ENCODE measurements around the gene RSPH3.
A peak's percentile ranks its signal among the peaks of the same experiment; 100 is the strongest.
"Not testable (repeated sequence)": the region's sequence is repeated elsewhere in the genome, so short reads cannot be mapped to it uniquely, and the experiment has no call there.

The RSPH3 gene

DNA sequence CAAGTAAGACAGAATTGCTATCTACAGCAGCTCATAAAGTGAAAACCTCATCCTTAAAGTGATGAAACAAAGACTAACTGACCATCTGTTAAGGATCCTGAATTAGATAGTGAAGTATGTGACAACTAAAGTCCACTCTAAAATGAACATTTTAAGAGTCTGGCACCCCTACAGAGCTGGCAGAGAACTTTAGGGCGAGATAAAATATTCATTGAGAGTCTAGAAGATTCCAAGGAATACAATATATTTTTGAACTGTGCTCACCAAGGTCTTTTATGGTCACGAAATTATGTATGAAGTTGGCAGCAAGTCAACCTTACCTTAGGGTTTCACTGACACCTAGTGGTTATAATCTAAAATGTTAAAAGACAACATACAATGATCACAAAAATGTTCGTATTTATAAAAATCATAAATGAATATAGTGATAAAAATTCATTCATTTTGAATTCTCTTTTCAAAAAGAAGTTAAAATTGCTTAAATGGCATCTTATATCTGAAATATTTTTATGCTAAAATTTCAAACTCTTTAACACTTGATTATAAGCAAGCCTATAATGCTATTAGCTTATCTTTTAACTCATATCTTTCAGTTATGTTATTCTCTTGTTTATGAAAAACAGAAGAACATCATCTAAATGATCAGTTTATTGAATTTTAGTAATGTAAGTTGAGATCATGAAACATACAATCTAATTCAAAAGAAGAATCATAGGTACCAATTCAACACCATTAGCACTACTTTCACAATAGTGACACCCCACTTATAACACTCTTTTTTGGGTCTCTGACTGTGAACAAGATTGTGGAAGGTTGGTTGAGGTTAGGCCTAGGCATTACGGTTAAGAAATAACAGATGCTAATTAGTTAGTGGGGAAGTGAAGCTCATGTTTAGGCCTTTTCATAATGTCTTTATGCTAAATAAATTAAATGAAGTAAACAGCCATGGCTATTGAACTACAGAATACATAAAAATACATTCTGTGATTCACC is 27.5 kb downstream of the RSPH3 start:
- DNase-seq: peak; percentile 67

DNA sequence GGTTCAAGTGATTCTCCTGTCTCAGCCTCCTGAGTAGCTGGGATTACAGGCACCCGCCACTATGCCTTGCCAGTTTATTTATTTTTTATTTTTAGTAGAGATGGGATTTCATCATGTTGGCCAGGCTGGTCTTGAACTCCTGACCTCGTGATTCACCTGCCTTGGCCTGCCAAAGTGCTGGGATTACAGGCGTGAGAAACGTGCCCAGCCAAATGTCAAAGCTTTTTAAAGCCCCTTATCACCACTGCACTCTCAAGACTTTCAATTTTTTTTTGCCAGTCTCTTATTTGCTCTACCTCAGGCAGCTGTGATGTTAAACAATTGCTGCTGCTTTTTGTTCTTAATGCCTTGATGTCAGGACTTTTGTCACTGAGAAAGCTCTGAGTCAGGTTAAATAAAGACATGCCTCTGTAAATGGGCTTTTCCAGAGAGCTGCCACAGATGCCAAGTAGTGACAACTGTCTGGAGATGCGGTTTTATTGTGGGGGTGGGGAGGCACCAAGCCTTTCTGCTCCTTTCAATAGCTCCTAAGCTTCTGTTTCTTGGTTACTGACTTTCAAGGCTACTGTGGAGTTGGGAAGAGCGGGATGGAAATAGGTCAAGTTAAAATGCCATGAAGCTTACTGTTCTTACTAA is 29.2 kb downstream of the RSPH3 start:
- DNase-seq: no peak

DNA sequence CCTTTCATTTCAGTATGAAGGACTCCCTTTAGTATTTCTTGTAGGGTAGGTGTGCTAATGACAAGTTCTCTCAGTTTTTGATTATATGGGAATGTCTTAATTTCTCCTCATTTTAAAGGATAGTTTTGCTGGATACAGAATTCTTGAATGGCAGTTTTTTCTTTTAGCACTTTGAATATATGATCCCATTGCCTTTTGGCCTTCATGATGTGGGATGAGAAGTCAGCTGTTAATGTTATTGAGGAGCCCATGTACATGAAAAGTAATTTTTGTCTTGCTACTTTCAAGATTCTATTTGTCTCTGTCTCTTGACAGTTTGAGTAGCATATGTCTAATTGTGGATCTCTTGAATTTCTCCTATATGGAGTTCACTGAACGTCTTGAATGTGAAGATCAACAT is 30.9 kb downstream of the RSPH3 start:
- no peak for DNase-seq

DNA sequence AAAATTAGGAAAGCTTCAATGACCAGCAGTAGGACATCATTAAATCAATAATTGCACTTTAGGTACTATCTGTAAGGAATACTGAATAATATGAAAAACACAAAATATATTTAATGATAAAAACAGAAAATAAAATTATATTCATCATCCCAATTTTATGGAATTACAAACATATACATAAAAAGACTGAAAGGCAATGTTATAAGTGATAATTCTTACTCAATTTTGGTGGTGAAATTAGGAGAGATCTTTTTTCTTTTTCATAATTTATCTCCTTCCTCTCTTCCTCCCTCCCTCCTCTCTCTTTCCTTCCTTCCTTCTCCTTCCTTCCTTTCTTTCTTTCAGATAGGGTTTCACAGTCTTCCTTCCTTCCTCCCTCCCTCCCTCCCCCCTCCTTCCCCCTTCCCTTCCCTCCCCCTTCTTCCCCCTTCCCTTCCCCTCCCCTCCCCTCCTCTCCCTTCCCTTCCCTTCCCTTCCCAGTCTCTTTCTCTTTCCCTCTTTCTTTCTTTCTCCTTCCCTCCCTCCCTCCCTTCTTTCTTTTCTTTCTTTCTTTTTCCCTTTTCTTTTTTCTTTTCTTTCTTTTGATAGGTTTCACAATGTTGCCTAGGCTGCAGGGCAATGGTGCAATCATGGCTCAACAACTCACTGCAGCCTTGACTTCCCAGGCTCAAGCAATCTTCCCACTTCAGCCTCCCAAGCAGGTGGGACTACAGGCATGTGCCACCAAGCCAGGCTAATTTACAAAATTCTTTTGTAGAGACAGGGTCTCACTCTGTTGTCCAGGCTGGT is 36.8 kb downstream of the RSPH3 start:
- peak; percentile 14 for DNase-seq

DNA sequence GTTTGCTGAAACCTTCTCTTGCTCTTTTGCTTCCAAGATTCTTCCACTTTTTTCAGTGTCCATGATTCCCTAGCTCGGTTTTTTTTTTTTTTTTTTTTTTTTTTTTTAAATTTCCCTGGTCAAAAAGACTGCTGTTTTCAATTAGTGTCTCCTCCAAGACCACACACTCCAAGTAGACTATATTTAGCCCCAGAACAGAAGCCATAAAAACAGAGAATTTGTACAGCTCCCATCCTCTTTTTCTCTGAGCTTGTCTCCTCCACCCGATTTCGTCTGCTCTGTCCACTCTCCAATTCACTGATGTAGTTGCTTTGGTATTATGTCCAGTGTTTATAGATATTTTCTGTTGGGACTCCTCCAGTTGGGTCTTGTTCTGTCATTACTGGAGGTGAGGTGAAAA is 37.6 kb downstream of the RSPH3 start:
- DNase-seq: peak; percentile 56

DNA sequence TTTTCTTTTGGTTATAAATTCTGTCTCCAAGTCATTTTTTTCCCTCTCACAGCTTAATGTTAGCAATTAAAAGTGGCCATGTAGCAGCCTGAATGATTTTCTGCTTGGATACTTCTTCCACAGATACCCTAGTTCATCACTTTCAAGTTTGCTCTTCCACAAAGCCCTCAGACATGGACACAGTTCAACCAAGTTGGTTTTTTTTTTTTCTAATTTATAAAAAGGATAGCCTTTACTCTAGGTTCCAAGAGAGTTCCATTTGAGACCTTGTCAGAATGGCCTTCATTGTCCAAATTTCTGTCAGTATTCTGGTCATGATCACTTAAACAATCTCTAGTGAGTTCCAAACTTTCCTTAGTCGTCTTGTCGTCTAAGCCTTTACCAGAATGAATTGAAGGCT is 40.0 kb downstream of the RSPH3 start:
- no peak for DNase-seq

DNA sequence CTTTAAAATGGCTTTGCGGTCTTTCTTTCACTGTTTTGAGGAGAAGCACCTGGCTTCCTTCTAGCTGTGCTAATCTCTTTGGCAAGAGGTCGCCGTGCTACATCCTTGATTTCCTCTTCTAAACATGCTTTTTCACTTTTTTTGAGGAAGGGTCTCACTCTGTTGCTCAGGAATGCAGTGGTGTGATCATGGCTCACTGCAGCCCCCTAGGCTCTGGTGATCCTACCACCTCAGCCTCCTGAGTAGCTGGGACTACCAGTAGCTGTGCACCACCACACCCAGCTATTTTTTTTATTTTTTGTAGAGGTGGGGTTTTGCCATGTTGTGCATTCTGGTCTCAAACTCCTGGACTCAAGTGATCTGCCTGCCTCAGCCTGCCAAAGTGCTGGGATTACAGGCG is 40.5 kb downstream of the RSPH3 start:
- DNase-seq: no peak

DNA sequence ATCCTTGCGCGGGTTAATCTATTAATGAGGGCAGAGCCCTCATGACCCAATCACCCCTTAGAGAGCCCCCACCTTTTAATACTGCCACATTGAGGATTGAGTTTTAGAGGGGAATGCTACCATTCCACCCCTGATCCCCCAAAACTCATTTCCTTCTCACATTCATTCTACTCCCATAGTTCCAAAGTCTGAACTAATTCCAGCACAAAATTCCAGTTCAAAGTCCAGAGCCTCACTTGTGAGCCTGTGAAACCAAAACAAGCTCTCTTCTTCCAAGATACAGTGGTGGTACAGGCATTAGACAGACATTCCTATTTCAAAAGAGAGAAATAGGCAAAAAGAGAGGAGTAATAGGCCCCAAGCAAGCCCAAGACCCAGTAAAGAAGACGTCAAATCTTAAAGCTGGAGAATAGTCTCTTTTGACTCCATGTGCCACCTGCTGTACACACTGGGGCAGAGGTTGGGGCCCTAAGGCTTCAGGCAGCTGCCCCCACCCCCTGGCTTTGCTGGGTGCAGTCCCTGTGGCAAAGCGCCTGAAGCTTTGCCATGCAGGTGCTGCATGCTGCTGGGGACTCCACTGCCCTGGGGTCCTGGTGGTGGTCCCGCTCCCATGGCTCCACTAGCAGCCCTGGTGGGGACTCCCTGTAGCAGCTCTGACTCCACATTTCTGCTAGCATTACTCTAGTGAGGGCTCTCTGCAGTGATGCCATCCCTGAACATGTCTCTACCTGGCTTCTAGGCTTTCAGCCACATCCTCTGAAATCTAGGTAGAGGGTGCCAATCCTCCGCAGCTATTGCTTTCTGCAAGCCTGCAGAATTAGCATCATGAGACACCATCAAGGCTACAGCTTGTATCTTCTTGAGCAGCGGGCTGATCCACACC is 41.3 kb downstream of the RSPH3 start:
- DNase-seq: no peak

DNA sequence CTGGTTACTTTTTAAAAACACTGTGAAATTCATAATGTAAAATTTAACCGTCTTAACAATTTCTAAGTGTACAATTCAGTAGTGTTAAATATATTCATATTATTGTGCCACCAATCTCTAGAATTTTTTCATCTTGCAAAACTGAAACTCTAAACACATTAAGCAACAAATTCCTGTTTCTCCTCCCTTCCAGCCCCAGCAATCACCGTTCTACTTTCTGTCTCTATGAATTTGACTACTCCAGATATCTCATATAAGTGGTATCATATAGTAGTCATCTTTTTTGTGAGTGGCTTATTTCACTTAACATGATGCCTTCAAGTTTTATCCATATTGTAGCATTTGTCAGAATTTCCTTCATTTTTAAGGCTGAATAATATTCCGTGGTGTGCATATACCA is 44.7 kb downstream of the RSPH3 start:
- no peak for DNase-seq

DNA sequence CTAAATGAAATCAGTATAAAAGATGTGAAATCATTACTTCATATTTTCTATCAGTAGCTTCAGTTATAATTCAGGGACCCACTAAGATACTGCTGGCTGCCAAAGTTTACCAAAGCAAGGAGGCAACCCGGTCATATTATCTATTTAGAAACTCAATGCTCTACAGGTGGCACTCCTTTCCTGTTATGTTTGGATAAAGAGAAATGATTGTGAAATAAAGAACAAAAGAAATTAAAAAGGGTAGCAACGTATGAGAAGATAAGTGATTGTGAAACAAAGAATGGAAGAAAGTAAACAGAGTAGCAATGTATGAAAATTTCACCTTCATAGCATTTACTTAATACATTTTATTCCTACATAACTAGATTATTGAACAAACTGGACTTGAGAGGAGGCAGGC is 45.2 kb downstream of the RSPH3 start:
- no peak for DNase-seq

DNA sequence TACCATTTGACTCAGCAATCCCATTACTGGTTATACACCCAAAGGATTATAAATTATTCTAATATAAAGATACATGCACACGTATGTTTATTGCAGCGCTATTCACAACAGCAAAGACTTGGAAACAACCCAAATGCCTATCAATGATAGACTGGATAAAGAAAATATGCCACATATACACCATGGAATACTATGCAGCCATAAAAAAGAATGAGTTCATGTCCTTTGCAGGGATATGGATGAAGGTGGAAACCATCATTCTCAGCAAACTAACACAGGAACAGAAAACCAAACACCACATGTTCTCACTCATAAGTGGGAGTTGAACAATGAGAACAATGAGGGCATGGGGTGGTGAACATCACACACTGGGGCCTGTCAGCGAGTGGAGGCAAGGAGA is 48.0 kb downstream of the RSPH3 start:
- not testable (repeated sequence) for DNase-seq

DNA sequence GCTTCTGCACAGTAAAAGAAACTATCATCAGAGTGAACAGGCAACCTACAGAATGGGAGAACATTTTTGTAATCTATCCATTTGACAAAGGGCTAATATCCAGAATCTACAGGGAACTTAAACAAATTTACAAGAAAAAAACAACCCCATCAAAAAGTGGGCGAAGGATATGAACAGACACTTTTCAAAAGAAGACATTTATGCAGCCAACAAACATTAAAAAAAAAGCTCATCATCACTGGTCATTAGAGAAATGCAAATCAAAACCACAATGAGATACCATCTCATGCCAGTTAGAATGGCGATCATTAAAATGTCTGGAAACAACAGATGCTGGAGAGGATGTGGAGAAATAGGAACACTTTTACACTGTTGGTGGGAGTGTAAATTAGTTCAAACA is 48.4 kb downstream of the RSPH3 start:
- DNase-seq: not testable (repeated sequence)

DNA sequence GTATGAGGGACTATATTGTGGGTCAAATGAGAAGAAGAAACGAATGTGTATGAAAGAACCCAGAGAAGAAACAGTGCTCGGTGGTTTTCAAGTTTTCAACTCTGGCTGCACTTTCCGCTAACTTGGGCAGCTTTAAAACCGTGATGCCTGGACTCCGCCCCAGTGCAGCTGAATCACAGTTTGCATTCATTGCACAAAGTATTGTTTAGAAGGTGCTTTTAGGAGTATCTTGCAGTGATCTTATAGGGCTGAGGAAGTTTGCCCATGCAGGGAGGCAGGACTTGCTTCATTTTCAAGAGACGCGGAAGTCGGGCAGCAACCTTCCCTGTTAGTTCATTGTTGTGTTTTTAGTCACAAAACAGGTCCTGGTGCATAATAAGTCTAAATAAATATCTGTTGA is 52.7 kb downstream of the RSPH3 start:
- no peak for DNase-seq

DNA sequence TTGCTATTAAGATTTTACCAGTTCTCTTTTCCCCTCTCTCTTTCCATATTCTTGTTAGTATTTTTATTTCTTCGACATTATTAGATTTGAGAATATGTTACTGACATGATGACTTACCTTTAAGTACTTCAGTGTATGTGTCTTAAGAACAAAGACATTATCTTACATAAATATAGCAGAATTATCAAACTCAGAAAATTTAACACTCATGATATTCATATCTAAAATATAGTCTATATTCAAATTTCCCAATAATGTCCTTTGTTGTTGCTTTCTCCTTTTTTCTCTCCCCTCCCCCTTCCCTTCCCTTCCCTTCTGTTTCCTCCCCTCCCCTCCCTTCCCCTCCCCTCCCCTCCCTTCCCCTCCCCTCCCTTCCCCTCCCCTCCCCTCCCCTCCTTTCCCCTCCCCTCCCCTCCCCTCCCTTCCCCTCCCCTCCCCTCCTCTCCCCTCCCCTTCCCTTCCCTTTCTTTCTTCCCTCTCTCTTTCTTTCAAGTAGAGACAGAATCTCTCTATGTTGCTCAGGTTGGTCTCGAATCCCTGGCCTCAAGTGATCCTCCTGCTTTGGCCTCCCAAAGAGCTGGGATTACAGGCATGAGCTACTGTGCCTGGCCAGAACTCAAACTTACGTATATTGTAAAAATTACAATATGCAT is 56.5 kb downstream of the RSPH3 start:
- no peak for DNase-seq

DNA sequence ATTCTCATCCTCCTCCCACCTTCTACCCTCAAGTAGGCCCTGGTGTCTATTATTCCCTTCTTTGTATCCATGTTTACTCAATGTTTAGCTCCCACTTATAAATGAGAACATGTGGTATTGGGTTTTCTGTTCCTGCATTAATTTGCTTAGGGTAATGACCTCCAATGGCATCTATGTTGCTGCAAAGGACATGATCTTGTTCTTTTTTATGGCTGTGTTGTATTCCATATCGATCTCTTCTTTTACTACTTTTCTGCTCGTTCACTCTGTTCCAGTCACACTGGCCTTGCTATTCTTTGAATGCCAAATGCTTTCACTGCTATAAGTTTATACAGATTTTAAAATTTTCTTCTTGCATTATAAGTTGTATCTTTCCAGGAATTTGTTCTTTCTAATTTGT is 57.7 kb downstream of the RSPH3 start:
- DNase-seq: no peak

DNA sequence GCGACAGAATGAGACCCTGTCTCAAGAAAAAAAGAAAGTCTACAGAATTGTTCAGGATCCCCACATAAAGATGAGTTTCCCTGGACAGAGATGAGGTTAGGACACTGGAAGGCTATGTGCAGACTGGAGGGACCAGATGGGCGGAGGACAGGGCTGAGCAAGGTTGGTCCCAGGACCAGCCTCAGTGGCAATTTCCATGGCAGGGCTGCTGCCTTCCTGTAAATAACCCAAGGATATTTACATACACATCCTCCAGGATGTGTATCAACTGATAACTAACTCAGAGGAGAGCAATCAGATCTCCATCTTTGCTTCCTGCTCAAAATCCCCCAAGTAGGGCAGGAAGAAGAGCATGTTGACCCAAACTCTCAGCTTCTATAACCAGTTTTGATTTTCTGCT is 58.8 kb downstream of the RSPH3 start:
- no peak for DNase-seq

DNA sequence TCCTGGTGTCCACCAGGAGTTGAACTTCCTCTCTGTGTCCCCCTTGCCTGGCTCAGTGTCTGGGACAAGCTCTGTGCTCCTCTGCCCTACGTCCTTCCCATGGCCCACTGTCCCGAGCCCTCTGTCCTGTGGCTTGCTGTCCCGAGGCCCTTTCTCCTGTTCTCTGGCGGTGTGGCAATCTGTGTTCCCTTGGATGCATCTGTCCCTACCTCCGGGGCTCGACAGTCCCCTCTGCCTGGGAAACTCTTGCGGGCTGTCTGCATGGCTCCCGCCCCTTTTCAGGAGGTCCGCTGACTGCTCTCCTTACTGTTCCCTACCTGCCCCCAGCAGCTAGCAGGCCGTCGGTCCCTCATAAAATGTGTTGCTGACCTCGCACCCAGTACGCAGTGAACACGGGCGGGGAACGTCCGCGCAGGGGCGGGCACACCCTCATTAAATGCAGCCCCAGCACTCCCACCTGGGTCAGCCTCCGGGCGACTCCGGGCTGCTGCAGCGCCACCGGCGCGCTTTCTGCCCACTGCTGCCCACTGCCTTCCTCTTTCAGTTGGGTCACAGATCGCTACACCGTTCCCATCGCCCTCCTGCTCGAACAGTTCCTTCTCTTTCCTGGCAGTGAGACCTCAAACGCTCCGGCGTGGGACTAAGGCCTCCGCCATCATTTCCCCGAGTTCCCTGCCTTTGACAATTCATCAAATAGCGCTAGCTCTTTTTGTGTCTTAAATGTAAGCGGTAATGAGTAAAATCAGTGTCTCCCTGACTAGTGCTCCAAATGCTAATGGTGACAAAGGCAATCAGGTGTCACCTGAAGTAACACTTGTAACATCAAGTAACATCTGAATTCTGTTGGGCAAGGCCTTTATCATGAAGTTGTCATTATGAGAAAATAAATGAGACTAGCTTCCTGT is 60.5 kb downstream of the RSPH3 start:
- DNase-seq: no peak

DNA sequence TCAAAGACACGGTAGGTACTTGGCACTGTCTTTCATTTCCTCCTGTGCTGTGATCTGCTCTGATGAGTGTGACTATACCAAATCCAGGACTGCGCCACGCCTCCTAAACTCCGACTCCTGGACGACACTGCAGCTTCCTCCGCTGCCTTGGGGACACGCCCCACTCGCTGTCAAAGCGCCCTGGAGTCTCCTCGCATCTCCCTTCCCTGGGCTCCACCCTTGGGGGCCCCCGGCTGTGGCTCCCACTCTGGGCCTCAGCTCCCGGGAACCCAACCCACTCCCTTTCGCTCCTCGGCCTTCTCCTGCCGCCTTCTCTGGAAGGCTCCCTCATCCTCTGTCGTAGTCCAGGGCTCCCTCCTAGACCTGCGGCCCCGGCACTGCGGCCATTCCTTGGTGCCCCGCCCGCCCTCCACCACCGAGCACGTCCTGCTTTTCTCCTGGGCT is 61.2 kb downstream of the RSPH3 start:
- DNase-seq: peak; percentile 12

DNA sequence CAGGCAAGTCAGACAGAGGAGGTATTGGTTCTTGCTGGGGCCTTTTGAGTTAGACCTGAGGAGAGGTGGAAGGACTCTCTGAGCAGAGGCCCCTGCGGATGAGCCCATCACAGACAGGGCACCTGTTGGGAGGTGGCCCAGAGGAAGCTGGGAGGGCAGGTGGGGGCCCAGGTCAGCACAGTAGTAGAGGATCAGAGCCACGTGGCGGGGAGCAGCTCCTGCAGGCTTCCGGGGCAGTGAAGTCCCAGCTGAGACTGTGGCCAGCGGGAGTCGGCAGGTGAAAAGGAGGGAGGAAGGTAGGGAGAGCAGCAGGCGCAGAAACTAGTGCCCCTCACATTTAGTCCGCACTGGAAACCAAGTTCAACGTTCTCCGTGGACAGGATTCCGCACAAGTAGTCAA is 61.8 kb downstream of the RSPH3 start:
- no peak for DNase-seq

DNA sequence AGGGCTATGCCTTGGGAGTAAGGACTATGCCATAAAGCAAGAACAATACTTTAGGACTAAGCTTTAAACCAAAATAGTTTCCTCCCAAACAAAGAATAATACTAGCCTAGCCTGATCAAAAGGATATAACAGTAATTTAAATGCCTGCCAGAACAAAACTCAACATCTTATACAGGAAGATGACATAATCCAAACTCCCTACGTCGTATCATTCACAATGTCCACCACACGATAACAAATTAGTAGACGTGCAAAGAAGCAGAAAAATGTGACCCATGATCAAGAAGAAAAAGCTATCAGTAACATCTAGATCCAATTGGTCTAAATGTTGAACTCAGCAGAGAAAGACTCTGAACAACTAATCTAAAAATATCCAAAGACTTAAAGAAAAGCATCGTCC is 65.8 kb downstream of the RSPH3 start:
- DNase-seq: no peak

DNA sequence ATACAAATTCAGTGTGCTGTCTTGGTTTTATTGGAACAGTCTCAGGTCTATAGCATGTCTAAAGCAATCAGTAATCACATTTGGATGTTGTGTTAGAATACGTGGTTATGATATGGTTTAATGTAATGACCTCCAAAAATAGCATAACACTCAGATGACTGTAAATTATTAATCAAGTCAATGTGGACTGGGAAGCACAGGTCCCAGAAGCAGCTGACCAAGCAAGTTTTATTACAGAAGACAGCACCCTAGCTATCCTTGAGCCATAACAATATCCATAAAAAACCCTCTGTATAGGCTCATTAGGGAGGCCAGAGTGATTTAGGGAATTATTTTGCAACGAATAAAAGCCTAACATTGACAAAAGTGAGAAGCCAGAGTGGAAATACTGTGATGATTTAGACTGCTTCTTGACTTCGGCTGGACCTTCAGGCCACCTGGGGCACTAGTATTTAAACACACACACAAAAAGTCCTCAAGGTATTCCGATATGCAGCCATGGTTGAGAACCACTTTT is 66.9 kb downstream of the RSPH3 start:
- DNase-seq: no peak

Measured in fibroblast of upper back skin (primary cell).